22Rv1 (cell line): ENCODE data around the gene DGCR6L.
"Not testable (repeated sequence)": the region's sequence is repeated elsewhere in the genome, so short reads cannot be mapped to it uniquely, and the experiment has no call there.

Experiments used
- H3K27ac ChIP-seq: fragments of 450-650 bp; 2 replicates; pipeline ENCODE4 v1.5.1; 2017
- ZFX ChIP-seq: fragments of 450-650 bp; IDR thresholded peaks from 2 replicates; pipeline ENCODE4 v1.6.1; 2017; ENCODE audit warnings: antibody characterized with exemption, borderline replicate concordance
- TF ChIP-seq, protein P1 (sequence below): fragments of 450-650 bp; IDR thresholded peaks from 2 replicates; pipeline ENCODE4 v1.5.1; 2017; ENCODE audit warnings: mild to moderate bottlenecking

DGCR6L gene

DNA sequence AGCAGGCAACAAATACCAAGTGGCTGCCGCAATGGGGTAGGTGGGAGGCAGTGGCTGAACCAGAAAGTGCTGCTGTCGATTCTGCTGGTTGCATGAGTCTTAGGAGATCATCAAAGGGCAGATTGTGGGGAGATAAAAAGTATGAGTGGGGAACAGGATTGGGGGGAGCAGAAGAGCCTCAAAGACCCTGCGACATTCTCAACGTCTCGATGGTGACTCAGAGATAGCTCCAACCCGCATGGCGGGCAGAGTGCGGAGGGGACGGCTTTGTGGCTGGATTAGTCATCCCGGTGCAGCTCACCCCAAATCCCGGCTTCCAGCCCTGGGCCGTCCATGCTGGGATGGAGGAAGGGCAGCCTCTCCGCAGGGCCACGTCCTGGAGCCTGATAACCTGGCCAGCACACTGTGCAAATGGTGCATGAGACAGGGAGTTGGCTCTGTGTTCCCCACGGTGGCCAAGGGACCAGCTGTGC is 40.2 kb downstream of the DGCR6L start:
- H3K27ac ChIP-seq: no peak overlapping the region
- no peak for TF ChIP-seq ZFX
- TF ChIP-seq, protein P1, sequence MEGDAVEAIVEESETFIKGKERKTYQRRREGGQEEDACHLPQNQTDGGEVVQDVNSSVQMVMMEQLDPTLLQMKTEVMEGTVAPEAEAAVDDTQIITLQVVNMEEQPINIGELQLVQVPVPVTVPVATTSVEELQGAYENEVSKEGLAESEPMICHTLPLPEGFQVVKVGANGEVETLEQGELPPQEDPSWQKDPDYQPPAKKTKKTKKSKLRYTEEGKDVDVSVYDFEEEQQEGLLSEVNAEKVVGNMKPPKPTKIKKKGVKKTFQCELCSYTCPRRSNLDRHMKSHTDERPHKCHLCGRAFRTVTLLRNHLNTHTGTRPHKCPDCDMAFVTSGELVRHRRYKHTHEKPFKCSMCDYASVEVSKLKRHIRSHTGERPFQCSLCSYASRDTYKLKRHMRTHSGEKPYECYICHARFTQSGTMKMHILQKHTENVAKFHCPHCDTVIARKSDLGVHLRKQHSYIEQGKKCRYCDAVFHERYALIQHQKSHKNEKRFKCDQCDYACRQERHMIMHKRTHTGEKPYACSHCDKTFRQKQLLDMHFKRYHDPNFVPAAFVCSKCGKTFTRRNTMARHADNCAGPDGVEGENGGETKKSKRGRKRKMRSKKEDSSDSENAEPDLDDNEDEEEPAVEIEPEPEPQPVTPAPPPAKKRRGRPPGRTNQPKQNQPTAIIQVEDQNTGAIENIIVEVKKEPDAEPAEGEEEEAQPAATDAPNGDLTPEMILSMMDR: no peak

DNA sequence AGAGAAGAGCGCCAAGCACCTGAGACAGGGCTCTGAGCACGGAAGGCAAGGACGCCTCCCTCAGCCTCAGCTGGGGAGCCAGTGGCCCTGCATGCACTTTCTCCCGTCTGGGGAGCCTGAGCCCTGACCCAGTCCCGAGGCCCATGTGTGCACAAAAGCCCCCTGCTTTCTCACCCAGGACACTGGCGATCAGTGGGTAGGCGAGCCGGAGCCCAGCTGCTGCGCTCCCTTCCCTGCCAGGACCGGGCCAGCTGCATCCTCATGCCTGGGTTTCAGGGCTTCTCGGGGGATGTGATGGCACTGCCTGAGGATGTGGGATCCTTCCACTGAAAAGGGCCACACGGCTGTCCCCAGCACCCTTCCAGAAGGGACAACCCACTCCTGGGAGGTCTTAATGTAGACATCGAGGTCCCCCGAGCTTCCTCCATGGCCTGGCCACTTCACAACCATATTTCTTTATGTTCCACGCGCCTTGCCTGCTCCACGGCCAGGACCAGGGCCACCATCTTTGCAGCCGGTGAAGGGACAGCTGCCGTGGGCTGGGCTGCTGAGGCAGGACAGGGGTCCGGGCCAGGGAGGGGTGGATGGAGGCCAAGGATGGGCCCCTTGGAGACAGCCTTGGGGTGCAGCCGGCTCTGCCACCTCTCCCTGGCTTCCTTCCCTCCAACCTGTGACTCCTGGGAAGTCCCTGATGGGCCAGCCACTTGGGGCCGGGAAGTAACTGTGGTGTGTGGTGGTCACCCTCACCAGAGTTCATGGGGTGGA is 41.0 kb downstream of the DGCR6L start:
- not testable (repeated sequence) for H3K27ac ChIP-seq

DNA sequence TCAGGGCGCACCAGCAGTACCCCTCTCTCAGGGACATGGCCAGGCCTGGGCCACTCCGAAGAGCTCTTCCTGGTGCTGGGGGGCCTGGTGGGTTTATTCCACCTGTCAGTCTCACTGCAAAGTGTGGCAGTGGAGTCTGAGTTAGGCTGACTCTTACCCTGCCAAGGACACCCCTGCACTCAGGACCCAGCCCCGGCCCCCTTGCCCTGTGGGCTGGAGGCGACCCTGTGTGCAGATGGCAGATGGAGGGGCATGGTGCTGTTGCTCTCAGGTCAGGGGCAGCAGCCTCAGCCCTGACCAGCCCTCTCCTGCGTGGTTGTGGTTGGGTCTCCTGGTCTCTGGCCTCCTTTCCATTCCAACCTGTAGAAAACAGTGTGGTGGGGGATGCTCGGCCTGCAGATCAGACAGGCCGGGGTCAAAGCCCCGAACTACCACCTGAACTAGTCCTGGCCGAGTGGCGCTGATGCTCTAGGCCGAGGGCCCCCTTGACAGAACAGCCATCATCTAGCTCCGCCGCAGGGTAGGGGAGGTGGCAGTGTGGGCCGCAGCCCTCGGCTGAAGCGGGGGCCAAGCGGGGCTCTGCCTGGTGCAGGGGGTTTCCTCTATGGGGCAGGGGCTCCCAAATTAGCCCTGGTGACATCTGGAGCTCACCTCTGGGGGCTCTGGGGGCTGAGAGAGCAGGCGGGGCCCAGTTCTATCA is 41.8 kb downstream of the DGCR6L start:
- H3K27ac ChIP-seq: not testable (repeated sequence)

DNA sequence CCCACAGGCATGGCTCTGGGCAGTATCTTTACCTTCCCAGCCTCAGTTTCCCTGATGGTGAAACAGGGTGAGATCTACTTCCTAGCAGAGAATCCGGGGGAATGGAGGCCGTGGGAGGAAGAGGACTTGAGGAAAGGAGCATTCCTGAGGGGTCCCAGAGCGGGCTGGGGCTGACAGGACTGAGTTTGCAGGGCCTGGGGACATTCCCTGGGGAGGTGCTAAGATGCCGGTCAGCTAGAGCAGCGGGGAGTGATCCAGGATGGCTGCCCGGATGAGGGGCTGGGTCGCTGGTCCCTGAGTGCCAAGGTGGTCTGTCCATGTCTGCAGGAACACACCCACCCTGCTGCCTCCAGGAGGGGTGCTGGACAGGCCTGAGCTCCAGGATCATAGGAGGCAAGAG is 43.4 kb downstream of the DGCR6L start:
- TF ChIP-seq, protein P1: no peak
- no peak for TF ChIP-seq ZFX
- no peak overlapping the region for H3K27ac ChIP-seq

DNA sequence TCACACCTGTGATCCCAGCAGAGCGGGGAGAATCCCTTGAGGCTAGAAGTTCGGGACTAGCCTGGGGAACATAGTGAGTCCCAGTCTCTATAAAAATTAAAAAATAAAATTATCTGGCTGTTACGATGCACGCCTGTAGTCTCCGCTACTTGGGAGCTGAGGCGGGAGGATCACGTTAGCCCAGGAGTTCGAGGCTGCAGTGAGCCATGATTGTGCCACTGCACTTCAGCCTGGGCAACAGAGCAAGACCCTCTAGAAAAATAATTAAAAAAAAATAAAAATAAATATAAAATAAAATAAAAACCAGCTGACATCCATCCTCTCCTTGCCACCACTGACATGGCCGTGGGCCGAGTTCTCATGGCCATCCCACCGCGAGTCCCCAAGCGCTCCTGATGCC is 44.0 kb downstream of the DGCR6L start:
- TF ChIP-seq ZFX: no peak
- TF ChIP-seq, protein P1: no peak
- H3K27ac ChIP-seq: no peak overlapping the region

DNA sequence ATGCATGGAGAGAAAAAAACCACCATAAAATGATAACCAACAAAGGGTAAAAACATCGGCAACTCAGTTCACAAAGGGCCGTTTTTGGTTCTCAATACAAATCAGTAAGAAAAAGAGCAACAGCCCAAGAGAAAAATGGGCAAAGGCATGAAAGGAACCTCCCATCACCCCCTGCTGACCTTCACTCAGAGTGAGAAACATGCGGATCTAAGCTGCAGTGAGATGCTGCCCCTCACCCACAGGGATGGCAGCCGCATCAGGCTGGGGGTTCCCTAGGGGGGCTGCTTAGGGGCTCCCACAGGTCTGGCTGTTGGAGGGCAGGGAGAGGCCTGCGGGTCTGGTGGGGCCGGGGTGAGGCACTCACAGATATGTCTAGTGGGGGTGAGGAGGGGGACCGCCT is 44.5 kb downstream of the DGCR6L start:
- not testable (repeated sequence) for H3K27ac ChIP-seq

DNA sequence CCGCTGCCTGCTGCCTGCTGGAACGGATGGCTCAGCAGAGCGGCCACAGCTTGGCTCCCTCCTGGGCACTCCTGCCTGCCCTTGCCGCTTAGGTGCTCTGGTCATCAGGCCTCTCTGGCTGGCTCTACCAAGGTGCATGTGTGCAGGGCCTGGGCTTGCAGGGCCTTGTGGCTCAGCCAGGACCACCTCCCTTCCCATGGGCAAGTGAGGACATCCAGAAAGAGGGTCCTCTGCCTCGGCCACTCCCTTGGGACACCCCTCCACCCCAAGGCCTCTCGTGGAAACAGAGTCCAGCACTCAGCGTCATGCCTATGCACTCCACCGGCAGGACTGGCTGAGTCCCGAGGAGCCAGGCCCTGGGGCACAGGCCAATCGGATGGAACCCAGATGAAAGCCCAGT is 45.5 kb downstream of the DGCR6L start:
- H3K27ac ChIP-seq: not testable (repeated sequence)

DNA sequence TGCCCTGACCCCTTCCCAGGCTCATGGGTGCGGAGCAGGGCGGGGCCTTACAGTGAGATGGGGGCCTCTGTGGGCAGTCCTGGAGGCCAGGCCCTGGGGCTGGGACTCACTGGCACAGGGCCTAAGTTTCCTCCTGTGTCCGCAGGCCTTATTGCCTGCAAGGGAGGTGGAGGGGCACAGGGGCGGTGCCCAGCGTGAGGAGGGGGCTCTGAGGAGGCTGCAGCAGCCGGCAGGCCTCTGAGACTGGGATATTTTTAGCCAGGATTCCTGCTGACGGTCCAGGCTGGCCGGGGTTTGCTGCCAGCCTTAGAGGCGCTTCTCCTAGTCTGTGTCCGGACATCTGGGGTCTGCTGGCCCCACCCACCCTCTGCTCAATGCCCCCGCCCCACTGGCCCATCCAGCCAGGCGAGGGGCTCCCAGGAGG is 46.1 kb downstream of the DGCR6L start:
- no peak for TF ChIP-seq ZFX
- TF ChIP-seq, protein P1: no peak
- H3K27ac ChIP-seq: no peak overlapping the region

DNA sequence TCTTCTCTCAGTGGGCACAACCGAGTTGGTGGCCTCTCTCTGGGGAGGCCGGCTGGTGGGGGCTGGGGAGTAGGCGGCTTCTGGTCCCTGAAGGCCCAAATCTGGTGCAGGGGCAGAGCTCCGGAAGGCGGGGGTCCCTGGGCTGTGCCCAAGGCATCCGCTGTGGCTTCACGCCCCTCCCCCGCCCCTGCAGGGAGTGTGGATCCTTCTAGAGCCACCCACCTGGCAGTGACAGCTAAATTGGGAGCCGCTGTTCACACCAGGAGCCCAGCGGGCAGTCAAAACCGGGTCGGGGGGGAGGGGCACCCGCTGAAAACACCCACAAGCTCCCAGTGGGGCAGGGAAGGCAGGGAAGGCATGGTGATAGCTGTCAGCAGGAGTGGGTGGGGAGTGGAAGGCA is 47.2 kb downstream of the DGCR6L start:
- H3K27ac ChIP-seq: no peak overlapping the region
- TF ChIP-seq, protein P1: no peak
- TF ChIP-seq ZFX: no peak
